ENCODE data around the gene GOLT1A.

The GOLT1A gene

DNA sequence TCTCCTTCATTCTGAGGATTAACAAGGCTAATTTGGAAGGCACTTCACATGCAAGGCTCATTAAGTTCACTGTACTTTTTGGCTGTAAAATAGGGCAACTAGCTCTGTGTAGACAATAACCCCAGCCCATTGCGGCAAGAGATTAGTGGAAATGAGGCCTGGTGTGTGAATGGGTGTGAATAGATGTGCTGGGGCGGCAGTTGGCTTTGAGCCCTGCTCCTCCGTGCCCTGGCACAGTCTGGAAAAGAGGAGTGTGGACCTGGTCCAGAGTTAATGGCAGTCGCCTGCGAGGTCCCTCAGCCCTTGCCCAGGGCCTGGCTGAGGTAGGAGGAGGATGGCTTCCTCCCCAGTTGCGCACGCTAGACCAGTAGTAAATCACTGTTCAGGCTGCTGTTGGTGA lies 22.3 kb downstream of the GOLT1A start:
- no peaks in the 10 kb centered on the region for H3K9me3 ChIP-seq (ENCODE audit: insufficient read depth, low read depth, low read length)

DNA sequence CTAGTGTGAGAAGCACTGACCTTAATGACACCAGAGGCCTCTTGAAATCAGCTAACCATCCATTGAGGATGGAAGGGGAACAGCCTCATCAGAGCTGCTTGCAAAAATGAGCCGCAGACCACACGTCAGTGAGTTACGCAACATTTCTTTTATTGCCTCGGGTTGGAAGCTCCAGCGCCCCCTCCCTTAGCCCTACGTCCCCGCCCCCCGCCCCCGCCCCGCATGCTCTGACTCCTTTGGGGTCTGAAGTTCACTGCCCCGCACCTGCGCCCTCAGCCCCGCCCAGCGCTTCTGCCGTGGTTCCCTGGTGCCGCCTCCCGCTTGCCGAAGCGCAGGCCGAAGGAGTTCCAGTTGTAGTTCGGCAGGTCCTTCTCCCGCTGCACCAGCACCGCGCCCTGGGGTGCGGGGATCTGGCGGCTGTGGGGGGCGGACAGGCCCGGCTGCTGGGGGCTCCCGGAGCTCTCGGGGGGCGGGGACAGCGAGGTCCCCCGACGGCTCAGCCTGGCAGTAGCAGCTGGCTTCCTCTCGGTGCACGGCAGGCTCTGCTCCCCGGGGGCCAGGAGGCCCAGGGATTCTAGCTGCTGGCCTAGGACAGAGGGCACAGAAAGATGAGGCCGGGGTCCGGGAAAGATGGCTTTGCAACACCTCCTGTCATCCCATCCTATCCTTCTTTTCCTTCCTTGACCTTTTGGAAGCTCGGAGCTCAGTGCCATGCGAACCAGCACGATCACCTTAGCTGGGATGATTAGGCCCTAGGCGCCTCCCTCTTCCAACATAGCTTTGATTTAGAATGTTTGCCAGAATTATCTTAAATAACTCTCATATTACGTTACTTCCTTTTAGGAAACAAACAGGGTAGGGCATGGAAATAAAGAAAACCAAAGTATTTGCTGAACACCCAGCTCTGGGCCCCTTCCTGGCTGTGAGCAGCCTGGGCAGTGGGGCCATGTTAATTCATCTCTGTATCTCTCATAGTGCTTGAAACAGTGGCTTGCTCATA lies 23.3 kb downstream of the GOLT1A start:
- Histone ChIP-seq H3K4me3 (ENCODE audit: low read length, poor library complexity, severe bottlenecking) (no peak overlapping the region), H3K79me2 (ENCODE audit: insufficient read depth, low read length) (no peaks in the 10 kb centered on the region), H3F3A (ENCODE audit: low read depth) (no peaks in the 10 kb centered on the region), H4K20me1 (ENCODE audit: insufficient read depth, low read length, poor library complexity, severe bottlenecking) (no peaks in the 10 kb centered on the region), H3K9me2 (replicated peaks; ENCODE audit: low read depth, low read length) (no peaks in the 10 kb centered on the region), H3K4me2 (ENCODE audit: low read depth, low read length, poor library complexity, severe bottlenecking) (no peak overlapping the region), H3K9me3 (ENCODE audit: insufficient read depth, low read depth, low read length) (no peaks in the 10 kb centered on the region), H3K4me1 (ENCODE audit: insufficient read depth, low read length, poor library complexity, severe bottlenecking) (peaks cover 9% of the 10 kb centered on the region), H2AFZ (ENCODE audit: low read length) (no peak overlapping the region), H3K36me3 (ENCODE audit: insufficient read depth, low read length) (no peaks in the 10 kb centered on the region), H3K9ac (ENCODE audit: low read depth, low read length, poor library complexity, severe bottlenecking) (no peak overlapping the region), H3K27me3 (ENCODE audit: insufficient read depth, low read length, poor library complexity, severe bottlenecking) (no peaks in the 10 kb centered on the region)
- no peak for TF ChIP-seq EZH2phosphoT487 (IDR thresholded peaks at IDR 0.05; ENCODE audit: borderline replicate concordance)
- TF ChIP-seq, protein P1, sequence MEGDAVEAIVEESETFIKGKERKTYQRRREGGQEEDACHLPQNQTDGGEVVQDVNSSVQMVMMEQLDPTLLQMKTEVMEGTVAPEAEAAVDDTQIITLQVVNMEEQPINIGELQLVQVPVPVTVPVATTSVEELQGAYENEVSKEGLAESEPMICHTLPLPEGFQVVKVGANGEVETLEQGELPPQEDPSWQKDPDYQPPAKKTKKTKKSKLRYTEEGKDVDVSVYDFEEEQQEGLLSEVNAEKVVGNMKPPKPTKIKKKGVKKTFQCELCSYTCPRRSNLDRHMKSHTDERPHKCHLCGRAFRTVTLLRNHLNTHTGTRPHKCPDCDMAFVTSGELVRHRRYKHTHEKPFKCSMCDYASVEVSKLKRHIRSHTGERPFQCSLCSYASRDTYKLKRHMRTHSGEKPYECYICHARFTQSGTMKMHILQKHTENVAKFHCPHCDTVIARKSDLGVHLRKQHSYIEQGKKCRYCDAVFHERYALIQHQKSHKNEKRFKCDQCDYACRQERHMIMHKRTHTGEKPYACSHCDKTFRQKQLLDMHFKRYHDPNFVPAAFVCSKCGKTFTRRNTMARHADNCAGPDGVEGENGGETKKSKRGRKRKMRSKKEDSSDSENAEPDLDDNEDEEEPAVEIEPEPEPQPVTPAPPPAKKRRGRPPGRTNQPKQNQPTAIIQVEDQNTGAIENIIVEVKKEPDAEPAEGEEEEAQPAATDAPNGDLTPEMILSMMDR (conservative IDR thresholded peaks at IDR 0.05; ENCODE audit: low read length): no peak

More for the DNA sequence above, 22.3 kb downstream of the GOLT1A start:
- Histone ChIP-seq H3K9ac (ENCODE audit: low read depth, low read length, poor library complexity, severe bottlenecking) (no peak overlapping the region), H3F3A (ENCODE audit: low read depth) (no peaks in the 10 kb centered on the region), H4K20me1 (ENCODE audit: insufficient read depth, low read length, poor library complexity, severe bottlenecking) (no peaks in the 10 kb centered on the region), H3K4me3 (ENCODE audit: low read length, poor library complexity, severe bottlenecking) (no peak overlapping the region), H3K27me3 (ENCODE audit: insufficient read depth, low read length, poor library complexity, severe bottlenecking) (no peaks in the 10 kb centered on the region), H2AFZ (ENCODE audit: low read length) (no peak overlapping the region), H3K4me1 (ENCODE audit: insufficient read depth, low read length, poor library complexity, severe bottlenecking) (peaks cover 9% of the 10 kb centered on the region), H3K9me2 (replicated peaks; ENCODE audit: low read depth, low read length) (no peaks in the 10 kb centered on the region), H3K79me2 (ENCODE audit: insufficient read depth, low read length) (no peaks in the 10 kb centered on the region), H3K36me3 (ENCODE audit: insufficient read depth, low read length) (no peaks in the 10 kb centered on the region), H3K4me2 (ENCODE audit: low read depth, low read length, poor library complexity, severe bottlenecking) (no peak overlapping the region)
- TF ChIP-seq, protein P1 (conservative IDR thresholded peaks at IDR 0.05; ENCODE audit: low read length): no peak
- no peak for TF ChIP-seq EZH2phosphoT487 (IDR thresholded peaks at IDR 0.05; ENCODE audit: borderline replicate concordance)

DNA sequence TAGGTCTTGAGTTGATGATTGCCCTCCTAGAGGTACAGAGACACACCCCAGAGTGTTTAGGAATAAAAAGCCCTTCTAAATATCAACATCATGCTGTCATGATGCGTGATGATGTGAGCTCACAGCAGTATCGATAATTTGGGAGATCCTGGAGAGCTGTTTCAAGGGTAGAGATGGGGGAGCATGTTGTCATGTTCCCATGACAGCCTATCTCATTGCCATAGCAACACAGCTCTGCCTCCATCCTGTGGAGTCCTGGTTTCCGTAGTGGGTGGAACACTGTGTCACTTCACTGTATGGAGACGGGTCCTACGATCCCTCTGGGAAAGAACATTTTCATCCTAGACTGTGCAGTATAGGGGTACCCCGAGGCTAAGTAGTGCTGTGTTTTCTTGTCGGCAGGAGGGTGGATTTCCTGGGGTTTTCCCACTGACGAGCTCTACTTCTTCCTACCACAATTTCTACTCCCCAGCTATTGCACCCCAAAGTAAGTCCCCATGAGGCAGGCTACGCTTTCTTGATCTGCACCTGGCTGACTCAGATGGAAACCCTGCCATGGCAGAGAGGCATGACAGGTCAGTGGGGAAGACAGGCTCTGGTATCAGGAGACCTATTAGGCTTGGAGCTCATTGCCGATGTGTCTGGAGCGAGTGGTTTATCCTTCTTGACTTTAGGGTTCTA lies 24.7 kb downstream of the GOLT1A start:
- H3K9me3 ChIP-seq (ENCODE audit: insufficient read depth, low read depth, low read length): no peaks in the 10 kb centered on the region
- peak overlapping the region; percentile 8 for H3K4me2 ChIP-seq (ENCODE audit: low read depth, low read length, poor library complexity, severe bottlenecking)
- H3K4me3 ChIP-seq (ENCODE audit: low read length, poor library complexity, severe bottlenecking): no peak overlapping the region
- H4K20me1 ChIP-seq (ENCODE audit: insufficient read depth, low read length, poor library complexity, severe bottlenecking): no peaks in the 10 kb centered on the region
- no peaks in the 10 kb centered on the region for H3F3A ChIP-seq (ENCODE audit: low read depth)
- no peaks in the 10 kb centered on the region for H3K36me3 ChIP-seq (ENCODE audit: insufficient read depth, low read length)
- H2AFZ ChIP-seq (ENCODE audit: low read length): no peak overlapping the region
- peaks cover 9% of the 10 kb centered on the region for H3K4me1 ChIP-seq (ENCODE audit: insufficient read depth, low read length, poor library complexity, severe bottlenecking)
- no peaks in the 10 kb centered on the region for H3K27me3 ChIP-seq (ENCODE audit: insufficient read depth, low read length, poor library complexity, severe bottlenecking)
- H3K9me2 ChIP-seq (replicated peaks; ENCODE audit: low read depth, low read length): no peaks in the 10 kb centered on the region
- H3K79me2 ChIP-seq (ENCODE audit: insufficient read depth, low read length): no peaks in the 10 kb centered on the region
- TF ChIP-seq EZH2phosphoT487 (IDR thresholded peaks at IDR 0.05; ENCODE audit: borderline replicate concordance): no peak
- TF ChIP-seq, protein P1 (conservative IDR thresholded peaks at IDR 0.05; ENCODE audit: low read length): no peak
- H3K9ac ChIP-seq (ENCODE audit: low read depth, low read length, poor library complexity, severe bottlenecking): no peak overlapping the region
